HepG2 (cell line): Measurements from ENCODE around the gene WARS2.

ENCODE experiments used
- ARNT ChIP-seq: fragments of 450-650 bp; IDR thresholded peaks from 2 replicates; pipeline ENCODE4 v1.6.1; 2017
- CREB1 ChIP-seq, 2 experiments: fragments of 450-650 bp in 1 of 2; IDR thresholded peaks; 2 replicates each; pipeline ENCODE4 v1.6.1; 2016 to 2017; ENCODE audit warnings: control low read depth in 1 of 2, mild to moderate bottlenecking in 1 of 2, missing compliant biosample characterization in 1 of 2, missing genetic modification characterization in 1 of 2
- FOXM1 ChIP-seq: sonication (generic); formaldehyde crosslinking; IDR thresholded peaks from 2 replicates; pipeline ENCODE4 v1.5.0; 2020; ENCODE audit warnings: missing genetic modification reagents
- POLR2A ChIP-seq, 2 experiments: IDR thresholded peaks; 2 replicates each; pipeline ENCODE4 v1.6.1; 2011; ENCODE audit warnings: low read depth in 2 of 2, low read length in 2 of 2, mild to moderate bottlenecking in 1 of 2, moderate library complexity in 1 of 2; ENCODE audit not compliant: insufficient read depth in 1 of 2
- TF ChIP-seq, protein P1 (sequence below): sonication (generic); formaldehyde crosslinking; IDR thresholded peaks from 2 replicates; pipeline ENCODE4 v1.4.0; 2020; ENCODE audit warnings: missing genetic modification reagents
- TF ChIP-seq, protein P2 (sequence below): sonication (generic); formaldehyde crosslinking; IDR thresholded peaks from 2 replicates; pipeline ENCODE4 v1.5.0; 2020; ENCODE audit warnings: mild to moderate bottlenecking, missing genetic modification reagents, moderate library complexity
- TF ChIP-seq, protein P3 (sequence below): sonication (generic); formaldehyde crosslinking; IDR thresholded peaks from 2 replicates; pipeline ENCODE4 v1.4.0; 2020; ENCODE audit warnings: low read depth, missing genetic modification reagents
- TF ChIP-seq, protein P4 (sequence below): sonication (generic); formaldehyde crosslinking; IDR thresholded peaks from 2 replicates; pipeline ENCODE4 v1.5.0; 2020; ENCODE audit warnings: missing genetic modification reagents
- TF ChIP-seq, protein P5 (sequence below): sonication (generic); formaldehyde crosslinking; IDR thresholded peaks from 2 replicates; pipeline ENCODE4 v1.4.0; 2020; ENCODE audit warnings: missing genetic modification reagents

DNA sequence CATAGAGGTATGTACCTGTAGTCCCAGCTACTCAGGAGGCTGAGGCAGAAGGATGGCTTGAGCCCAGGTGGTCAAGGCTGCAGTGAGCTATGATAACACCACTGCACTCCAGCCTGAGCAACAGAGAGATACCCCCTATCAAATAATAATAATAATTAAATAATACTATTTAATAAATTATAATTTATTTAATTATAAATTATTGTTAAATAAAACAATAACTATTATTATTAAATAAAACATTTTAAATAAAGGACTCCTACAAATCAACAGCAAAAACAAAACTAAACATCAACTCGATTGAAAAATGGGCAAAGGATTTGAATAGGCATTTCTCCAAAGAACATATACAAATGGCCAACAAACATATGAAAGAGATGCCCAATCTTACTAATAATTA is 86.5 kb downstream of the WARS2 start:
- no peak for TF ChIP-seq ARNT
- TF ChIP-seq CREB1 (IDR thresholded peaks at IDR 0.05): no peak
- no peak for TF ChIP-seq CREB1 (CRISPR knock-in tag; IDR thresholded peaks at IDR 0.05)
- TF ChIP-seq, protein P1, sequence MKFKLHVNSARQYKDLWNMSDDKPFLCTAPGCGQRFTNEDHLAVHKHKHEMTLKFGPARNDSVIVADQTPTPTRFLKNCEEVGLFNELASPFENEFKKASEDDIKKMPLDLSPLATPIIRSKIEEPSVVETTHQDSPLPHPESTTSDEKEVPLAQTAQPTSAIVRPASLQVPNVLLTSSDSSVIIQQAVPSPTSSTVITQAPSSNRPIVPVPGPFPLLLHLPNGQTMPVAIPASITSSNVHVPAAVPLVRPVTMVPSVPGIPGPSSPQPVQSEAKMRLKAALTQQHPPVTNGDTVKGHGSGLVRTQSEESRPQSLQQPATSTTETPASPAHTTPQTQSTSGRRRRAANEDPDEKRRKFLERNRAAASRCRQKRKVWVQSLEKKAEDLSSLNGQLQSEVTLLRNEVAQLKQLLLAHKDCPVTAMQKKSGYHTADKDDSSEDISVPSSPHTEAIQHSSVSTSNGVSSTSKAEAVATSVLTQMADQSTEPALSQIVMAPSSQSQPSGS (CRISPR knock-in tag): no peak
- TF ChIP-seq, protein P2, sequence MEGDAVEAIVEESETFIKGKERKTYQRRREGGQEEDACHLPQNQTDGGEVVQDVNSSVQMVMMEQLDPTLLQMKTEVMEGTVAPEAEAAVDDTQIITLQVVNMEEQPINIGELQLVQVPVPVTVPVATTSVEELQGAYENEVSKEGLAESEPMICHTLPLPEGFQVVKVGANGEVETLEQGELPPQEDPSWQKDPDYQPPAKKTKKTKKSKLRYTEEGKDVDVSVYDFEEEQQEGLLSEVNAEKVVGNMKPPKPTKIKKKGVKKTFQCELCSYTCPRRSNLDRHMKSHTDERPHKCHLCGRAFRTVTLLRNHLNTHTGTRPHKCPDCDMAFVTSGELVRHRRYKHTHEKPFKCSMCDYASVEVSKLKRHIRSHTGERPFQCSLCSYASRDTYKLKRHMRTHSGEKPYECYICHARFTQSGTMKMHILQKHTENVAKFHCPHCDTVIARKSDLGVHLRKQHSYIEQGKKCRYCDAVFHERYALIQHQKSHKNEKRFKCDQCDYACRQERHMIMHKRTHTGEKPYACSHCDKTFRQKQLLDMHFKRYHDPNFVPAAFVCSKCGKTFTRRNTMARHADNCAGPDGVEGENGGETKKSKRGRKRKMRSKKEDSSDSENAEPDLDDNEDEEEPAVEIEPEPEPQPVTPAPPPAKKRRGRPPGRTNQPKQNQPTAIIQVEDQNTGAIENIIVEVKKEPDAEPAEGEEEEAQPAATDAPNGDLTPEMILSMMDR: no peak
- TF ChIP-seq, protein P3, sequence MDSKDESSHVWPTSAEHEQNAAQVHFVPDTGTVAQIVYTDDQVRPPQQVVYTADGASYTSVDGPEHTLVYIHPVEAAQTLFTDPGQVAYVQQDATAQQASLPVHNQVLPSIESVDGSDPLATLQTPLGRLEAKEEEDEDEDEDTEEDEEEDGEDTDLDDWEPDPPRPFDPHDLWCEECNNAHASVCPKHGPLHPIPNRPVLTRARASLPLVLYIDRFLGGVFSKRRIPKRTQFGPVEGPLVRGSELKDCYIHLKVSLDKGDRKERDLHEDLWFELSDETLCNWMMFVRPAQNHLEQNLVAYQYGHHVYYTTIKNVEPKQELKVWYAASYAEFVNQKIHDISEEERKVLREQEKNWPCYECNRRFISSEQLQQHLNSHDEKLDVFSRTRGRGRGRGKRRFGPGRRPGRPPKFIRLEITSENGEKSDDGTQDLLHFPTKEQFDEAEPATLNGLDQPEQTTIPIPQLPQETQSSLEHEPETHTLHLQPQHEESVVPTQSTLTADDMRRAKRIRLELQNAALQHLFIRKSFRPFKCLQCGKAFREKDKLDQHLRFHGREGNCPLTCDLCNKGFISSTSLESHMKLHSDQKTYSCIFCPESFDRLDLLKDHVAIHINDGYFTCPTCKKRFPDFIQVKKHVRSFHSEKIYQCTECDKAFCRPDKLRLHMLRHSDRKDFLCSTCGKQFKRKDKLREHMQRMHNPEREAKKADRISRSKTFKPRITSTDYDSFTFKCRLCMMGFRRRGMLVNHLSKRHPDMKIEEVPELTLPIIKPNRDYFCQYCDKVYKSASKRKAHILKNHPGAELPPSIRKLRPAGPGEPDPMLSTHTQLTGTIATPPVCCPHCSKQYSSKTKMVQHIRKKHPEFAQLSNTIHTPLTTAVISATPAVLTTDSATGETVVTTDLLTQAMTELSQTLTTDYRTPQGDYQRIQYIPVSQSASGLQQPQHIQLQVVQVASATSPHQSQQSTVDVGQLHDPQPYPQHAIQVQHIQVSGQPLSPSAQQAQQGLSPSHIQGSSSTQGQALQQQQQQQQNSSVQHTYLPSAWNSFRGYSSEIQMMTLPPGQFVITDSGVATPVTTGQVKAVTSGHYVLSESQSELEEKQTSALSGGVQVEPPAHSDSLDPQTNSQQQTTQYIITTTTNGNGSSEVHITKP (CRISPR knock-in tag): no peak
- TF ChIP-seq, protein P4, sequence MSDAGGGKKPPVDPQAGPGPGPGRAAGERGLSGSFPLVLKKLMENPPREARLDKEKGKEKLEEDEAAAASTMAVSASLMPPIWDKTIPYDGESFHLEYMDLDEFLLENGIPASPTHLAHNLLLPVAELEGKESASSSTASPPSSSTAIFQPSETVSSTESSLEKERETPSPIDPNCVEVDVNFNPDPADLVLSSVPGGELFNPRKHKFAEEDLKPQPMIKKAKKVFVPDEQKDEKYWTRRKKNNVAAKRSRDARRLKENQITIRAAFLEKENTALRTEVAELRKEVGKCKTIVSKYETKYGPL (CRISPR knock-in tag): no peak
- TF ChIP-seq, protein P5, sequence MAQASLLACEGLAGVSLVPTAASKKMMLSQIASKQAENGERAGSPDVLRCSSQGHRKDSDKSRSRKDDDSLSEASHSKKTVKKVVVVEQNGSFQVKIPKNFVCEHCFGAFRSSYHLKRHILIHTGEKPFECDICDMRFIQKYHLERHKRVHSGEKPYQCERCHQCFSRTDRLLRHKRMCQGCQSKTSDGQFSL: no peak
- no peak for TF ChIP-seq FOXM1 (CRISPR knock-in tag)
- no peak for TF ChIP-seq POLR2A (IDR thresholded peaks at IDR 0.05; ENCODE audit: insufficient read depth in 1 of 2, low read depth in 2 of 2, low read length in 2 of 2)
